Prostate gland (tissue), 2 donors: ENCODE measurements around the gene SLC25A47. TPM values are rescaled to one million over a fixed set of nuclear protein-coding genes. Genes with fewer than 3 reads are reported as not detected.
A peak's percentile ranks its signal among the peaks of the same experiment; 100 is the strongest.
"Not testable (repeated sequence)": the region's sequence is repeated elsewhere in the genome, so short reads cannot be mapped to it uniquely, and the experiment has no call there.

Source experiments
- DNase-seq: peaks from one replicate; pipeline ENCODE4 v3.0.0-alpha.2; 2019; ENCODE audit warnings: low spot score
- H3K27ac ChIP-seq, 2 donors: fragments of 200-600 bp; sonication (generic); 2 replicates each; pipeline ENCODE4 v1.5.1; 2017 to 2019
- H3K27me3 ChIP-seq: fragments of 200-600 bp; sonication (generic); replicated peaks from 2 replicates; pipeline ENCODE4 v1.5.1; 2019; ENCODE audit not compliant: insufficient read depth
- H3K36me3 ChIP-seq, 2 donors: fragments of 200-600 bp; sonication (generic); 1 replicate in 1 of 2; 2 replicates in 1 of 2; pipeline versions ENCODE4 v1.5.1 to v1.8.1; 2017 to 2019
- H3K4me1 ChIP-seq: fragments of 200-600 bp; sonication (generic); replicated peaks from 2 replicates; pipeline ENCODE4 v1.5.1; 2019
- H3K4me3 ChIP-seq, 2 donors: fragments of 200-600 bp; sonication (generic); 2 replicates each; pipeline ENCODE4 v1.5.1; 2017 to 2019
- H3K9me3 ChIP-seq: fragments of 200-600 bp; sonication (generic); 2 replicates; pipeline ENCODE4 v1.5.1; 2017
- CTCF ChIP-seq, 4 experiments: fragments of 200-600 bp in 2 of 4; fragments of 450-650 bp in 2 of 4; sonication (generic) in 2 of 4; IDR thresholded peaks; 1 replicate in 3 of 4; 2 replicates in 1 of 4; pipeline ENCODE4 v1.5.1; 2016 to 2019; ENCODE audit warnings: antibody characterized with exemption in 4 of 4, mild to moderate bottlenecking in 2 of 4, moderate library complexity in 2 of 4
- POLR2A ChIP-seq: fragments of 450-650 bp; IDR thresholded peaks from one replicate; pipeline ENCODE4 v1.6.1; 2016; ENCODE audit warnings: antibody characterized with exemption, mild to moderate bottlenecking
- POLR2AphosphoS5 ChIP-seq: sonication (generic); formaldehyde crosslinking; IDR thresholded peaks from one replicate; pipeline ENCODE4 v1.6.1; 2017; ENCODE audit warnings: antibody characterized with exemption
- WGBS: methylation state at CpG from one replicate; pipeline ENCODE4 v1.1.5; 2018; 5-methylcytosine and 5-hydroxymethylcytosine counted together
- intact Hi-C: fragments of 100-400 bp; cut with DNase I; formaldehyde crosslinking; loops from one replicate; pipeline ENCODE4 v1.14.2; 2022
- total RNA-seq, 2 donors: library from RNA; depleted of rRNA; stranded (reverse); fragments of >200 nt; gene quantifications; one replicate each; pipeline ENCODE4 v1.1.0, GENCODE V29; 2016

The SLC25A47 gene
- total RNA-seq, 2 donors from 2014 or later = 0.51 TPM; not detected in 1

- intact Hi-C loops = loop anchor here (5.0 kb wide), 2 partner anchors 67 to 68 kb away; partner anchors contain the start of gene WDR25
- peak overlapping the region; percentile 11 to 40 for H3K27ac ChIP-seq
- no peaks in the 10 kb centered on the region for H3K36me3 ChIP-seq
- H3K27me3 ChIP-seq = no peaks in the 10 kb centered on the region
- H3K4me1 ChIP-seq = peaks cover 4% of the 10 kb centered on the region
- peak; percentile 22 for TF ChIP-seq POLR2AphosphoS5
- TF ChIP-seq POLR2A = no peak
- no peak overlapping the region for H3K4me3 ChIP-seq
- 47% methylated on average over 8 of the region's 8 CpGs for WGBS
- no peaks in the 10 kb centered on the region for H3K9me3 ChIP-seq
- DNase-seq = no peak
Observed at GRCh38 chr14:100309028-100309737, 14.0 kb upstream of the SLC25A47 start.

GRCh38 chr14:100312110-100312876 is 10.8 kb upstream of the SLC25A47 start:
- intact Hi-C loops = not testable (repeated sequence)

GRCh38 chr14:100312877-100313400 is 10.2 kb upstream of the SLC25A47 start:
- no peak for TF ChIP-seq CTCF (IDR thresholded peaks at IDR 0.05)
- no peak for TF ChIP-seq POLR2A
- TF ChIP-seq POLR2AphosphoS5 = no peak
- H3K4me3 ChIP-seq = no peak overlapping the region
- no peaks in the 10 kb centered on the region for H3K4me1 ChIP-seq
- intact Hi-C loops = no loop called here
- no peaks in the 10 kb centered on the region for H3K27me3 ChIP-seq
- no peaks in the 10 kb centered on the region for H3K36me3 ChIP-seq
- WGBS = 50% methylated on average over 10 of the region's 10 CpGs
- DNase-seq = no peak
- no peak overlapping the region for H3K27ac ChIP-seq
- no peaks in the 10 kb centered on the region for H3K9me3 ChIP-seq

More at GRCh38 chr14:100312110-100312876, 10.8 kb upstream of the SLC25A47 start:
- H3K9me3 ChIP-seq, H3K36me3 ChIP-seq, H3K27ac ChIP-seq, DNase-seq, H3K4me3 ChIP-seq, H3K27me3 ChIP-seq, H3K4me1 ChIP-seq: not testable (repeated sequence)
- 25% methylated on average over 18 of the region's 18 CpGs for WGBS

- Histone ChIP-seq H3K9me3 (no peaks in the 10 kb centered on the region), H3K27me3 (no peaks in the 10 kb centered on the region), H3K4me1 (no peaks in the 10 kb centered on the region), H3K4me3 (no peak overlapping the region), H3K27ac (no peak overlapping the region), H3K36me3 (no peaks in the 10 kb centered on the region)
- 72% methylated on average over 26 of the region's 26 CpGs for WGBS
- peak; percentile 63 for DNase-seq
- intact Hi-C loops = no loop called here
- no peak for TF ChIP-seq POLR2A
- TF ChIP-seq POLR2AphosphoS5 = peak; percentile 10
- no peak for TF ChIP-seq CTCF (IDR thresholded peaks at IDR 0.05)
Observed at GRCh38 chr14:100313464-100314230, 9.5 kb upstream of the SLC25A47 start.

GRCh38 chr14:100314724-100315123 is 8.4 kb upstream of the SLC25A47 start:
- no peak overlapping the region for H3K4me3 ChIP-seq
- no peaks in the 10 kb centered on the region for H3K4me1 ChIP-seq
- DNase-seq = no peak
- no peak for TF ChIP-seq CTCF (IDR thresholded peaks at IDR 0.05)
- TF ChIP-seq POLR2AphosphoS5 = no peak
- no peak for TF ChIP-seq POLR2A
- 83% methylated on average over 6 of the region's 6 CpGs for WGBS
- no peaks in the 10 kb centered on the region for H3K9me3 ChIP-seq
- H3K27ac ChIP-seq = no peak overlapping the region
- H3K36me3 ChIP-seq = no peaks in the 10 kb centered on the region
- H3K27me3 ChIP-seq = no peaks in the 10 kb centered on the region
- intact Hi-C loops = no loop called here
